Stimulated activated CD8-positive, alpha-beta memory T cell treated with anti-CD3 and anti-CD28 coated beads, Interleukin-12 subunit alpha, Interleukin-12 subunit beta, amount 100 ng/mL, for 1 hour (primary cell): ENCODE results near the gene PCDHGB6.
"Not testable (repeated sequence)": the region's sequence is repeated elsewhere in the genome, so short reads cannot be mapped to it uniquely, and the experiment has no call there.

Experiments
- DNase-seq: peaks from one replicate; pipeline ENCODE4 v3.0.0-alpha.2; 2020; ENCODE audit warnings: low read depth

The PCDHGB6 gene

GRCh38 chr5:141407790-141408505, at the start of gene PCDHGB6:
Gene PCDHGB6, plus strand, starts transcription at chr5:141408021. Its CDS starts 182 bp downstream, at chr5:141408203.
- DNase-seq = not testable (repeated sequence)

- DNase-seq = no peak
Observed at GRCh38 chr5:141359790-141360426, 47.9 kb upstream of the PCDHGB6 start, which contains the start of gene PCDHGB2. Gene PCDHGB2, plus strand, starts transcription at chr5:141359994. Its CDS starts 142 bp downstream, at chr5:141360136.

- no peak for DNase-seq
Observed at GRCh38 chr5:141360685-141361084, 47.1 kb upstream of the PCDHGB6 start.

- no peak for DNase-seq
Observed at GRCh38 chr5:141362719-141363118, 45.1 kb upstream of the PCDHGB6 start.

- DNase-seq = no peak
Observed at GRCh38 chr5:141363952-141364660, 43.7 kb upstream of the PCDHGB6 start, which contains the start of gene PCDHGA5. Gene PCDHGA5, plus strand, starts transcription at chr5:141364162. Its CDS starts 169 bp downstream, at chr5:141364331.

- no peak for DNase-seq
Observed at GRCh38 chr5:141366016-141366896, 41.6 kb upstream of the PCDHGB6 start.

GRCh38 chr5:141369994-141370848, 37.6 kb upstream of the PCDHGB6 start, which contains the start of gene PCDHGB3:
Gene PCDHGB3, plus strand, starts transcription at chr5:141370242. Its CDS starts 153 bp downstream, at chr5:141370395.
- no peak for DNase-seq

- no peak for DNase-seq
Observed at GRCh38 chr5:141371572-141372475, 36.0 kb upstream of the PCDHGB6 start.

- DNase-seq = no peak
Observed at GRCh38 chr5:141373673-141374317, 34.0 kb upstream of the PCDHGB6 start, which contains the start of gene PCDHGA6. Gene PCDHGA6, plus strand, starts transcription at chr5:141373891. Its CDS starts 193 bp downstream, at chr5:141374084.

- no peak for DNase-seq
Observed at GRCh38 chr5:141374627-141375026, 33.2 kb upstream of the PCDHGB6 start.

GRCh38 chr5:141375444-141376155, 32.2 kb upstream of the PCDHGB6 start:
- DNase-seq = not testable (repeated sequence)

GRCh38 chr5:141382469-141383294, 25.1 kb upstream of the PCDHGB6 start, which contains the start of gene PCDHGA7:
Gene PCDHGA7, plus strand, starts transcription at chr5:141382742. Its CDS starts 158 bp downstream, at chr5:141382900.
- DNase-seq = no peak

GRCh38 chr5:141383345-141383744, 24.5 kb upstream of the PCDHGB6 start:
- no peak for DNase-seq

GRCh38 chr5:141384471-141385267, 23.2 kb upstream of the PCDHGB6 start:
- DNase-seq = no peak

- not testable (repeated sequence) for DNase-seq
Observed at GRCh38 chr5:141387557-141388311, 20.1 kb upstream of the PCDHGB6 start, which contains the start of gene PCDHGB4. Gene PCDHGB4, plus strand, starts transcription at chr5:141387698. Its CDS starts 187 bp downstream, at chr5:141387885.
